Adrenal gland (tissue), 12 donors: ENCODE data around the gene RIPOR2. TPM values are rescaled to one million over a fixed set of nuclear protein-coding genes. Genes with fewer than 3 reads are reported as not detected.

ENCODE experiments used
- DNase-seq, 7 donors: peaks; one replicate each; pipeline ENCODE4 v3.0.0-alpha.2; 2019 to 2020
- H3K27ac ChIP-seq, 5 donors: fragments of 200-600 bp; sonication (generic) in 4 of 5; 1 replicate in 3 of 5; 2 replicates in 2 of 5; pipeline versions ENCODE4 v1.5.1 to v1.8.0; 2016 to 2020; ENCODE audit warnings: mild to moderate bottlenecking in 1 of 5
- H3K27me3 ChIP-seq: fragments of 200-600 bp; 2 replicates; pipeline ENCODE4 v1.8.0; 2021
- H3K36me3 ChIP-seq, 2 donors: fragments of 200-600 bp; replicated peaks in 1 of 2; 1 replicate in 1 of 2; 2 replicates in 1 of 2; pipeline versions ENCODE4 v1.5.1 to v1.8.0; 2018 to 2022
- H3K4me1 ChIP-seq, 2 donors: fragments of 200-600 bp; replicated peaks in 1 of 2; 1 replicate in 1 of 2; 2 replicates in 1 of 2; pipeline versions ENCODE4 v1.5.1 to v1.8.0; 2018 to 2021
- H3K4me3 ChIP-seq, 4 donors: fragments of 200-600 bp; sonication (generic) in 3 of 4; one replicate each; pipeline ENCODE4 v1.5.1; 2016 to 2018
- H3K9me3 ChIP-seq, 3 donors: fragments of 200-600 bp; sonication (generic) in 1 of 3; replicated peaks in 1 of 3; 1 replicate in 2 of 3; 2 replicates in 1 of 3; pipeline versions ENCODE4 v1.5.1 to v1.8.0; 2016 to 2021
- POLR2A ChIP-seq, 2 donors: fragments of 450-650 bp; IDR thresholded peaks; one replicate each; pipeline ENCODE4 v1.6.1; 2017; ENCODE audit warnings: antibody characterized with exemption in 2 of 2, mild to moderate bottlenecking in 2 of 2, moderate library complexity in 1 of 2
- WGBS, 4 donors: extraction: QIAGEN DNeasy Blood & Tissue Kit in 2 of 4; methylation state at CpG; one replicate each; pipeline versions ENCODE4 v1.1.5 to v1.1.7; 2013 to 2017; 5-methylcytosine and 5-hydroxymethylcytosine counted together
- intact Hi-C, 2 donors: fragments of 100-400 bp; cut with DNase I; formaldehyde crosslinking; loops; one replicate each; pipeline versions ENCODE4 v1.14.1 to v1.15.0; 2022 to 2023
- polyA plus RNA-seq, 3 donors: library from polyadenylated mRNA; stranded (reverse); fragments of 200-250 nt in 2 of 3; fragments of 350-450 nt in 1 of 3; fragmentation: Illumina TruSeq in 1 of 3; extraction: RNeasy Lipid Tissue Mini Kit (QIAGEN cat#74804) in 1 of 3; gene quantifications; one replicate each; pipeline ENCODE4 v1.2.3, GENCODE V29; 2013 to 2014
- total RNA-seq, 9 donors: library from RNA; depleted of rRNA in 4 of 9; stranded (reverse); fragments of >200 nt in 4 of 9; fragments of 120-200 nt in 1 of 9; fragmentation: NEBNext Ultra II Directional in 1 of 9; extraction: Animal tissue kit (Norgen Biotek cat#: 25700) in 1 of 9; gene quantifications; one replicate each; pipeline versions ENCODE4 v1.1.0 to v1.2.4, GENCODE V29; 2013 to 2023
- TF ChIP-seq, protein P1 (sequence below), 6 experiments: fragments of 450-650 bp in 4 of 6; fragments of 200-600 bp in 2 of 6; sonication (generic) in 1 of 6; IDR thresholded peaks; 1 replicate in 5 of 6; 2 replicates in 1 of 6; pipeline versions ENCODE4 v1.5.1 to v1.8.0; 2016 to 2021; ENCODE audit warnings: antibody characterized with exemption in 6 of 6, mild to moderate bottlenecking in 2 of 6, moderate library complexity in 1 of 6
- donor health status: healthy with polysubstance abuse.
- donor health status: Bipolar disorder and iron deficiency.
- donor health status: DM: yes; HTN: yes; CAD: no.
- donor health status: DM: no; HTN: no; CAD: no.
- donor health status: DM: no; HTN: no; CAD: no.
- donor health status: DM: yes; HTN: yes; CAD: no.

RIPOR2 gene
- total and polyA plus RNA-seq, 12 donors = 1.7 to 16.2 (median 3.9) TPM

DNA sequence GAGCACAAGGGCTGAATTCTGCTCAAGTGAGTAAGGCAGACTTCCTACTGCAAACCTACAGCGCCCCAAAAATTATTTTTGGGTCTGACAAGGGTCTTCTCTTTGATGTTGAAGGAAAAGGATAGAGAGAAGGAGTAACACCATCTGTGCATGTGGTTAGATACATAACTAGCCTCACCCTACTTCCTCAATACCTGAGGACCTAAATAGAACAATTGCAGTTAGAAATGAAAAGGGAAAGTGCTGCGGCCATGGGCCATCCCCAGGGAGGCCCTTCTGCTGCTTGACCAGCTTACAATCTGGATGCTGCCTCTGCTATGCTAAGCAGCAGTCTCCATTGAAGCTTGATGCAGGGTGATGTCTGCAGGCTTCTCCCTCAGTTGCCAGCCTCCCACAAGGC lies 73.8 kb downstream of the RIPOR2 start:
- Histone ChIP-seq H3K9me3 (no peaks in the 10 kb centered on the region), H3K4me3 (no peak overlapping the region), H3K36me3 (no peaks in the 10 kb centered on the region), H3K27ac (no peak overlapping the region), H3K27me3 (no peaks in the 10 kb centered on the region), H3K4me1 (peaks cover 0 to 12% of the 10 kb centered on the region in 2 donors)
- DNase-seq = no peak
- TF ChIP-seq POLR2A (IDR thresholded peaks at IDR 0.05) = no peak
- TF ChIP-seq, protein P1, sequence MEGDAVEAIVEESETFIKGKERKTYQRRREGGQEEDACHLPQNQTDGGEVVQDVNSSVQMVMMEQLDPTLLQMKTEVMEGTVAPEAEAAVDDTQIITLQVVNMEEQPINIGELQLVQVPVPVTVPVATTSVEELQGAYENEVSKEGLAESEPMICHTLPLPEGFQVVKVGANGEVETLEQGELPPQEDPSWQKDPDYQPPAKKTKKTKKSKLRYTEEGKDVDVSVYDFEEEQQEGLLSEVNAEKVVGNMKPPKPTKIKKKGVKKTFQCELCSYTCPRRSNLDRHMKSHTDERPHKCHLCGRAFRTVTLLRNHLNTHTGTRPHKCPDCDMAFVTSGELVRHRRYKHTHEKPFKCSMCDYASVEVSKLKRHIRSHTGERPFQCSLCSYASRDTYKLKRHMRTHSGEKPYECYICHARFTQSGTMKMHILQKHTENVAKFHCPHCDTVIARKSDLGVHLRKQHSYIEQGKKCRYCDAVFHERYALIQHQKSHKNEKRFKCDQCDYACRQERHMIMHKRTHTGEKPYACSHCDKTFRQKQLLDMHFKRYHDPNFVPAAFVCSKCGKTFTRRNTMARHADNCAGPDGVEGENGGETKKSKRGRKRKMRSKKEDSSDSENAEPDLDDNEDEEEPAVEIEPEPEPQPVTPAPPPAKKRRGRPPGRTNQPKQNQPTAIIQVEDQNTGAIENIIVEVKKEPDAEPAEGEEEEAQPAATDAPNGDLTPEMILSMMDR (IDR thresholded peaks at IDR 0.05) = no peak
- intact Hi-C loops = no loop called here
- WGBS, 4 donors = 75 to 91% (median 88%) methylated on average over 1 to 2 of the region's 2 CpGs

DNA sequence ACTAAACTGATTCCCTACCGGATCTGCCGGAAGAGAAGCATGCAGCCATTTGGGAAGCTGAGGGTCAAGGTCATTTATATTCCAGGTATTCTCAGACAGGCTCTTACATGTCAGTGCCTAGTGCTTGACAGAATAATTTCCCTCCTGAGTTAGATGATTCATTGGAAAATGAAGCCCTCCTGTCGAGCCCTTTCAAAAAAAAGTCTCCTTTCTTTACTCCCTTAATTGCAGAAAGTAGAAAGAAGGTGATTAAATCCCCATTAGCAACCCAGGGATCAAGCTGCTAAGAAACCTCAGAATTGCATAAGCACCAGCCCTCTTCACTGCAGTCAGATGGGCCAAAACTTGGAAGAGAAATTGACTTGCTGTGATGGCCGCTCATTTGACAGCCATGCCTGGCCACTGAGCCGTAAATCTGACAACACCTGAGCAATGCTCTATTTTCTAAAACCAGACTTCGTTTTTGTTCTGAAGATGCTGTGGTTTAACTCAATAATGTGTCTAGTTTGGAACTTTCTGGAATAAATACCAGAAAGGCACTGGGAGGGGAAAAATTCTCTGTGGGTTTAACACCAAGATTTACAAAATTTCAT lies 76.1 kb downstream of the RIPOR2 start:
- H3K27me3 ChIP-seq = no peaks in the 10 kb centered on the region
- no peaks in the 10 kb centered on the region for H3K9me3 ChIP-seq
- intact Hi-C loops = loop anchor here (5.0 kb wide), 3 partner anchors 133 to 213 kb away; no protein-coding TSS in a partner anchor
- WGBS, 4 donors = 71 to 86% (median 78%) methylated on average over 6 of the region's 6 CpGs
- TF ChIP-seq, protein P1 (IDR thresholded peaks at IDR 0.05) = no peak
- no peak for TF ChIP-seq POLR2A (IDR thresholded peaks at IDR 0.05)
- H3K4me1 ChIP-seq = peaks cover 0 to 12% of the 10 kb centered on the region in 2 donors
- H3K36me3 ChIP-seq = no peaks in the 10 kb centered on the region
- H3K27ac ChIP-seq = no peak overlapping the region
- no peak for DNase-seq
- no peak overlapping the region for H3K4me3 ChIP-seq

DNA sequence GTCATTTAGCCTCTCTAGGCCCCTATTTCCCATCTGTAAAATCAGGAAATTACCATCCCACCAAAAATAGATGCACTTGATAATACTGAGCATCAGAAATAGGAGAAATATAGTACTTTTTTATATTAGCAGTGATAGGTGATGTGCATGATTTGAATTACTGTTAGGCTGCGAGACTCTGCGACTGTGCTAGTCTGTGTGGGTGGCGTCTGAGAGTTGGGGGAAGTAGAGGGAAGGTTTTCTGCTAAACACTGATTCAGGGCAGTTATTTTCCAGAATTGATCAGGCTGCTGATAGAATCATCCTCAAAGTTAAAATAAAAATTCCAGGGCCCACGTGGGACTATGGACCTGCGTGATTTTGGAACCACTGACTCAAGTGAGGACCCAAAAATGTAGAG lies 76.6 kb downstream of the RIPOR2 start:
- Histone ChIP-seq H3K4me1 (peaks cover 0 to 12% of the 10 kb centered on the region in 2 donors), H3K4me3 (no peak overlapping the region), H3K36me3 (no peaks in the 10 kb centered on the region), H3K9me3 (no peaks in the 10 kb centered on the region), H3K27ac (no peak overlapping the region), H3K27me3 (no peaks in the 10 kb centered on the region)
- WGBS, 4 donors = 85 to 92% (median 90%) methylated on average over 5 of the region's 5 CpGs
- no peak for TF ChIP-seq POLR2A (IDR thresholded peaks at IDR 0.05)
- TF ChIP-seq, protein P1 (IDR thresholded peaks at IDR 0.05) = no peak
- intact Hi-C loops = loop anchor here (5.0 kb wide), 3 partner anchors 133 to 213 kb away; no protein-coding TSS in a partner anchor
- DNase-seq = no peak

DNA sequence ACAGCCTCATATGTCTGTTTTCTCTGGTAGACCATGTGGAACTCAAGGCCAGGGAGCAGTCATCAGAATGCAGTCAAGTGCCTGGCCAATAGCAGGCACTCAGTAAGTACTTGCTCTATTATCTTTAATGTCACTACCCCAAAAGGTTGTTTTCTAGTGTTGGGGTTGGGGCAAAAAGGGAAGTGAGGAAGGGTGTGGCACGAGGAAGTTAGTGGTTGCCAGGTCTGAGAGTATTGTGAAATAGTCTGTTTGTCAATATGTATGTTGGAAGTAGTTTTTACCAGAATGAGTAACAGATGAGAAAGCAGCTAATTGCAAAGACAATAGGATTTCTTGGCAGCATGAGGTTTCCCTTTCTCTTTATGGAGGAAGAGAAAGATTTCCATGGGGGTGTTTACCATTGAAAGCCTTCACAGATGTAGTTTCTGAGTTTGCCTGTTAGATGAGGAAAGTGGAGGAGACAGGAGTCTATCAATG lies 77.5 kb downstream of the RIPOR2 start:
- H3K27ac ChIP-seq = no peak overlapping the region
- no peak for TF ChIP-seq POLR2A (IDR thresholded peaks at IDR 0.05)
- TF ChIP-seq, protein P1 (IDR thresholded peaks at IDR 0.05) = no peak
- H3K4me1 ChIP-seq = peaks cover 0 to 12% of the 10 kb centered on the region in 2 donors
- DNase-seq = peak in 1 of 7 donors; percentile 2
- H3K9me3 ChIP-seq = no peaks in the 10 kb centered on the region
- whole genome bisulfite sequencing, 4 donors = 36 to 62% (median 42%) methylated on average over 1 of the region's 1 CpG
- intact Hi-C loops = loop anchor here (5.0 kb wide), 3 partner anchors 134 to 214 kb away; no protein-coding TSS in a partner anchor
- H3K36me3 ChIP-seq = no peaks in the 10 kb centered on the region
- no peak overlapping the region for H3K4me3 ChIP-seq
- H3K27me3 ChIP-seq = no peaks in the 10 kb centered on the region
